HEK293 (cell line): ENCODE data around the gene SMIM12.

Experiments
- CTCF ChIA-PET: fragments of 350-600 bp; formaldehyde crosslinking; extraction: SDS; loops from one replicate; lab custom pipeline; 2021; ENCODE audit warnings: antibody characterized with exemption; lab: Yijun Ruan, JAX
- POLR2A ChIA-PET: fragments of 300-600 bp; formaldehyde crosslinking; extraction: SDS; loops from one replicate; lab custom pipeline; 2020; ENCODE audit warnings: antibody characterized with exemption, inconsistent platforms; lab: Yijun Ruan, JAX
- H3K27ac ChIP-seq: fragments of 200-500 bp; sonication (Bioruptor generic); 2 replicates; pipeline ENCODE4 v1.5.1; 2014; ENCODE audit warnings: low read depth, low read length, control low read depth, inconsistent platforms; ENCODE audit errors: extremely low read depth
- H3K36me3 ChIP-seq, 2 experiments: fragments of 200-500 bp in 1 of 2; sonication (Bioruptor generic) in 1 of 2; 1 replicate in 1 of 2; 2 replicates in 1 of 2; pipeline ENCODE4 v1.5.1; 2014 to 2017; ENCODE audit warnings: inconsistent platforms in 2 of 2, low read length in 2 of 2; ENCODE audit not compliant: control insufficient read depth in 2 of 2, insufficient read depth in 1 of 2
- H3K4me1 ChIP-seq: fragments of 200-500 bp; sonication (Bioruptor generic); 2 replicates; pipeline ENCODE4 v1.5.1; 2014; ENCODE audit warnings: mild to moderate bottlenecking, low read length, inconsistent platforms; ENCODE audit not compliant: control insufficient read depth, insufficient read depth
- H3K4me3 ChIP-seq: 2 replicates; pipeline ENCODE4 v1.5.1; 2011; ENCODE audit warnings: low read depth, mild to moderate bottlenecking, control low read depth, low read length, moderate library complexity
- H3K9me3 ChIP-seq: fragments of 200-500 bp; sonication (Bioruptor generic); 2 replicates; pipeline ENCODE4 v1.5.1; 2014; ENCODE audit warnings: low read depth, low read length, inconsistent platforms; ENCODE audit not compliant: control insufficient read depth, insufficient read depth
- KLF1 ChIP-seq: fragments of 450-650 bp; formaldehyde crosslinking; IDR thresholded peaks from 2 replicates; pipeline ENCODE4 v1.5.1; 2016; ENCODE audit warnings: missing biosample characterization, missing genetic modification characterization
- PRDM1 ChIP-seq: fragments of 450-650 bp; formaldehyde crosslinking; IDR thresholded peaks from 2 replicates; pipeline ENCODE4; 2016; ENCODE audit warnings: missing biosample characterization, missing genetic modification characterization
- SALL2 ChIP-seq: fragments of 450-650 bp; formaldehyde crosslinking; IDR thresholded peaks from 2 replicates; pipeline ENCODE4 v1.5.0; 2017; ENCODE audit warnings: missing biosample characterization, mild to moderate bottlenecking, missing genetic modification characterization, borderline replicate concordance
- WT1 ChIP-seq: fragments of 450-650 bp; formaldehyde crosslinking; IDR thresholded peaks from 2 replicates; pipeline ENCODE4 v1.5.1; 2016; ENCODE audit warnings: missing biosample characterization, missing genetic modification characterization
- YY1 ChIP-seq: fragments of 450-650 bp; formaldehyde crosslinking; IDR thresholded peaks from 2 replicates; pipeline ENCODE4 v1.5.1; 2018; ENCODE audit warnings: missing biosample characterization, missing genetic modification characterization
- YY2 ChIP-seq: fragments of 450-650 bp; formaldehyde crosslinking; IDR thresholded peaks from 2 replicates; pipeline ENCODE4 v1.5.1; 2016; ENCODE audit warnings: missing biosample characterization, missing genetic modification characterization
- ZBTB17 ChIP-seq: fragments of 450-650 bp; formaldehyde crosslinking; IDR thresholded peaks from 2 replicates; pipeline ENCODE4 v1.5.1; 2016; ENCODE audit warnings: missing biosample characterization, missing genetic modification characterization
- ZNF10 ChIP-seq: fragments of 450-650 bp; formaldehyde crosslinking; IDR thresholded peaks from 2 replicates; pipeline ENCODE4 v1.5.1; 2017; ENCODE audit warnings: missing biosample characterization, missing genetic modification characterization
- ZNF138 ChIP-seq: fragments of 450-650 bp; formaldehyde crosslinking; IDR thresholded peaks from 2 replicates; pipeline ENCODE4 v1.5.1; 2016; ENCODE audit warnings: missing biosample characterization, missing genetic modification characterization, borderline replicate concordance
- ZNF174 ChIP-seq: fragments of 450-650 bp; formaldehyde crosslinking; IDR thresholded peaks from 2 replicates; pipeline ENCODE4 v1.5.0; 2017; ENCODE audit warnings: missing biosample characterization, mild to moderate bottlenecking, missing genetic modification characterization
- ZNF23 ChIP-seq: fragments of 450-650 bp; formaldehyde crosslinking; IDR thresholded peaks from 2 replicates; pipeline ENCODE4 v1.5.1; 2016; ENCODE audit warnings: missing biosample characterization, missing genetic modification characterization, borderline replicate concordance
- ZNF433 ChIP-seq: fragments of 450-650 bp; formaldehyde crosslinking; IDR thresholded peaks from 2 replicates; pipeline ENCODE4 v1.5.1; 2016; ENCODE audit warnings: missing biosample characterization, missing genetic modification characterization, low read depth
- ZNF585B ChIP-seq: fragments of 450-650 bp; formaldehyde crosslinking; IDR thresholded peaks from 2 replicates; pipeline ENCODE4 v1.5.1; 2016; ENCODE audit warnings: missing biosample characterization, missing genetic modification characterization
- ZNF670 ChIP-seq: fragments of 450-650 bp; formaldehyde crosslinking; IDR thresholded peaks from 2 replicates; pipeline ENCODE4 v1.5.1; 2016; ENCODE audit warnings: missing biosample characterization, missing genetic modification characterization, low read depth
- ZNF776 ChIP-seq: fragments of 450-650 bp; formaldehyde crosslinking; IDR thresholded peaks from 2 replicates; pipeline ENCODE4 v1.5.0; 2017; ENCODE audit warnings: missing biosample characterization, missing genetic modification characterization, borderline replicate concordance
- TF ChIP-seq, protein P1 (sequence below): fragments of 450-650 bp; formaldehyde crosslinking; conservative IDR thresholded peaks from 2 replicates; pipeline ENCODE4 v1.5.1; 2016; ENCODE audit warnings: low read depth, missing biosample characterization, missing genetic modification characterization
- TF ChIP-seq, protein P2 (sequence below): fragments of 450-650 bp; formaldehyde crosslinking; IDR thresholded peaks from 2 replicates; pipeline ENCODE4 v1.5.1; 2017; ENCODE audit warnings: missing biosample characterization, missing genetic modification characterization
- TF ChIP-seq, protein P3 (sequence below): fragments of 450-650 bp; formaldehyde crosslinking; IDR thresholded peaks from 2 replicates; pipeline ENCODE4 v1.5.1; 2016; ENCODE audit warnings: missing biosample characterization, missing genetic modification characterization

Gene SMIM12

DNA sequence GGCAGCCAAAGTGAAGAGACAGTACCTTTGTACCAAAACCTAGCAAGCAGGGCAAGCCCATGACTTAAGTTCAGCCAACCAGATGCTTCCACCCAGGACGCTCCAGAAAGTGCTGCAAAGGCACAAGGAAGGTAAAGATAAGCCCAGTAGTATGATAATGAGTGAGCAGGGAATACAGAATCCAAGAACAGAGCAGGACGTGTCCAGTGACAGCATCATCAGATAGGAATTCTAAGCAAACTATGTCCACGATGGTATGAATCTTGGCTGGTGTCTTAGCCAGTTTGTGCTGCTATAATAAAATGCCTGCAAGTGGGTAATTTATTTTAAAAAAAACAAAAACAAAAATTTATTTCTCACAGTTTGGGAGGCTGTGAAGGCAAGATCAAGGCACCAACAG is 53.2 kb downstream of the SMIM12 start:
- Histone ChIP-seq H3K9me3 (no peaks in the 10 kb centered on the region), H3K4me1 (no peaks in the 10 kb centered on the region), H3K36me3 (no peaks in the 10 kb centered on the region), H3K4me3 (no peak overlapping the region), H3K27ac (no peak overlapping the region)
- no peak for TF ChIP-seq PRDM1 (tag by site-specific recombination)
- TF ChIP-seq ZNF670 (tag by site-specific recombination), result no peak
- CTCF ChIA-PET, result no interaction called here
- POLR2A ChIA-PET, result no interaction called here

DNA sequence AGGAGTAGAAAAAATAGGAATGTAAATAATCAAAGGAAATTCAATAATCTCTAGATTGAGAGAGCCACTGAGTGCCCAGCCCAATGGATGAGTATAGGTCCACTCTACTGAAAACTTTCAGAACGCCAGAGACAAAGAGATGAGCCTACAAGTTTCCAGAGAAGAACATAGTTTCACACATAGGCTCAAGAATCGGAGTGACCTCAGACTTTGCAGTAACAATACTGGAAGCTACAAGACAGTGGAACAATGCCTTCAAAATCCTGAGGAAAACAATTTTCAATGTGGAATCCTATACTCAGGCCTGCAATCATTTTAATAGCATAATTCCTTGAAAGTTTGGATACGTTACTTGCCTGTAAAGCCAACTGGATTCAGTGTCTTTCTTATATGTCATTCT is 55.8 kb downstream of the SMIM12 start:
- CTCF ChIA-PET, result interaction anchor here (1.1 to 1.6 kb wide), 2 partner anchors 20 to 49 kb away, joined by 3 to 5 read pairs; no protein-coding TSS in a partner anchor

More for the DNA sequence above, 55.8 kb downstream of the SMIM12 start:
- TF ChIP-seq, protein P1, sequence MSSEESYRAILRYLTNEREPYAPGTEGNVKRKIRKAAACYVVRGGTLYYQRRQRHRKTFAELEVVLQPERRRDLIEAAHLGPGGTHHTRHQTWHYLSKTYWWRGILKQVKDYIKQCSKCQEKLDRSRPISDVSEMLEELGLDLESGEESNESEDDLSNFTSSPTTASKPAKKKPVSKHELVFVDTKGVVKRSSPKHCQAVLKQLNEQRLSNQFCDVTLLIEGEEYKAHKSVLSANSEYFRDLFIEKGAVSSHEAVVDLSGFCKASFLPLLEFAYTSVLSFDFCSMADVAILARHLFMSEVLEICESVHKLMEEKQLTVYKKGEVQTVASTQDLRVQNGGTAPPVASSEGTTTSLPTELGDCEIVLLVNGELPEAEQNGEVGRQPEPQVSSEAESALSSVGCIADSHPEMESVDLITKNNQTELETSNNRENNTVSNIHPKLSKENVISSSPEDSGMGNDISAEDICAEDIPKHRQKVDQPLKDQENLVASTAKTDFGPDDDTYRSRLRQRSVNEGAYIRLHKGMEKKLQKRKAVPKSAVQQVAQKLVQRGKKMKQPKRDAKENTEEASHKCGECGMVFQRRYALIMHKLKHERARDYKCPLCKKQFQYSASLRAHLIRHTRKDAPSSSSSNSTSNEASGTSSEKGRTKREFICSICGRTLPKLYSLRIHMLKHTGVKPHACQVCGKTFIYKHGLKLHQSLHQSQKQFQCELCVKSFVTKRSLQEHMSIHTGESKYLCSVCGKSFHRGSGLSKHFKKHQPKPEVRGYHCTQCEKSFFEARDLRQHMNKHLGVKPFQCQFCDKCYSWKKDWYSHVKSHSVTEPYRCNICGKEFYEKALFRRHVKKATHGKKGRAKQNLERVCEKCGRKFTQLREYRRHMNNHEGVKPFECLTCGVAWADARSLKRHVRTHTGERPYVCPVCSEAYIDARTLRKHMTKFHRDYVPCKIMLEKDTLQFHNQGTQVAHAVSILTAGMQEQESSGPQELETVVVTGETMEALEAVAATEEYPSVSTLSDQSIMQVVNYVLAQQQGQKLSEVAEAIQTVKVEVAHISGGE (tag by site-specific recombination), result no peak
- TF ChIP-seq ZNF10 (tag by site-specific recombination) (no peak), ZNF585B (tag by site-specific recombination) (no peak), ZBTB17 (tag by site-specific recombination) (no peak), WT1 (tag by site-specific recombination) (no peak), KLF1 (tag by site-specific recombination) (no peak), YY2 (tag by site-specific recombination) (no peak), YY1 (tag by site-specific recombination) (no peak), ZNF23 (tag by site-specific recombination) (no peak), SALL2 (tag by site-specific recombination) (no peak), ZNF138 (tag by site-specific recombination) (no peak), ZNF174 (no peak), ZNF433 (tag by site-specific recombination) (no peak), ZNF776 (tag by site-specific recombination) (no peak)
- TF ChIP-seq, protein P2, sequence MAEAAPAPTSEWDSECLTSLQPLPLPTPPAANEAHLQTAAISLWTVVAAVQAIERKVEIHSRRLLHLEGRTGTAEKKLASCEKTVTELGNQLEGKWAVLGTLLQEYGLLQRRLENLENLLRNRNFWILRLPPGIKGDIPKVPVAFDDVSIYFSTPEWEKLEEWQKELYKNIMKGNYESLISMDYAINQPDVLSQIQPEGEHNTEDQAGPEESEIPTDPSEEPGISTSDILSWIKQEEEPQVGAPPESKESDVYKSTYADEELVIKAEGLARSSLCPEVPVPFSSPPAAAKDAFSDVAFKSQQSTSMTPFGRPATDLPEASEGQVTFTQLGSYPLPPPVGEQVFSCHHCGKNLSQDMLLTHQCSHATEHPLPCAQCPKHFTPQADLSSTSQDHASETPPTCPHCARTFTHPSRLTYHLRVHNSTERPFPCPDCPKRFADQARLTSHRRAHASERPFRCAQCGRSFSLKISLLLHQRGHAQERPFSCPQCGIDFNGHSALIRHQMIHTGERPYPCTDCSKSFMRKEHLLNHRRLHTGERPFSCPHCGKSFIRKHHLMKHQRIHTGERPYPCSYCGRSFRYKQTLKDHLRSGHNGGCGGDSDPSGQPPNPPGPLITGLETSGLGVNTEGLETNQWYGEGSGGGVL, result no peak
- TF ChIP-seq, protein P3, sequence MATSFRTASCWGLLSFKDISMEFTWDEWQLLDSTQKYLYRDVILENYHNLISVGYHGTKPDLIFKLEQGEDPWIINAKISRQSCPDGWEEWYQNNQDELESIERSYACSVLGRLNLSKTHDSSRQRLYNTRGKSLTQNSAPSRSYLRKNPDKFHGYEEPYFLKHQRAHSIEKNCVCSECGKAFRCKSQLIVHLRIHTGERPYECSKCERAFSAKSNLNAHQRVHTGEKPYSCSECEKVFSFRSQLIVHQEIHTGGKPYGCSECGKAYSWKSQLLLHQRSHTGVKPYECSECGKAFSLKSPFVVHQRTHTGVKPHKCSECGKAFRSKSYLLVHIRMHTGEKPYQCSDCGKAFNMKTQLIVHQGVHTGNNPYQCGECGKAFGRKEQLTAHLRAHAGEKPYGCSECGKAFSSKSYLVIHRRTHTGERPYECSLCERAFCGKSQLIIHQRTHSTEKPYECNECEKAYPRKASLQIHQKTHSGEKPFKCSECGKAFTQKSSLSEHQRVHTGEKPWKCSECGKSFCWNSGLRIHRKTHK (tag by site-specific recombination), result no peak
- no peak overlapping the region for H3K27ac ChIP-seq
- no peak overlapping the region for H3K4me3 ChIP-seq
- no peaks in the 10 kb centered on the region for H3K9me3 ChIP-seq
- H3K36me3 ChIP-seq, result no peaks in the 10 kb centered on the region
- H3K4me1 ChIP-seq, result no peaks in the 10 kb centered on the region
- POLR2A ChIA-PET, result no interaction called here
